Stimulated activated CD4-positive, alpha-beta T cell treated with anti-CD3 and anti-CD28 coated beads, Interleukin-12 subunit alpha, Interleukin-12 subunit beta, amount 100 ng/mL, for 48 hours (primary cell): ENCODE results near the gene METTL3.
A peak's percentile ranks its signal among the peaks of the same experiment; 100 is the strongest.
"Not testable (repeated sequence)": the region's sequence is repeated elsewhere in the genome, so short reads cannot be mapped to it uniquely, and the experiment has no call there.

Source experiments
- DNase-seq, 3 donors: peaks; one replicate each; pipeline ENCODE4 v3.0.0-alpha.2; 2020; ENCODE audit warnings: low read depth in 2 of 3, low spot score in 1 of 3

METTL3 gene

DNA sequence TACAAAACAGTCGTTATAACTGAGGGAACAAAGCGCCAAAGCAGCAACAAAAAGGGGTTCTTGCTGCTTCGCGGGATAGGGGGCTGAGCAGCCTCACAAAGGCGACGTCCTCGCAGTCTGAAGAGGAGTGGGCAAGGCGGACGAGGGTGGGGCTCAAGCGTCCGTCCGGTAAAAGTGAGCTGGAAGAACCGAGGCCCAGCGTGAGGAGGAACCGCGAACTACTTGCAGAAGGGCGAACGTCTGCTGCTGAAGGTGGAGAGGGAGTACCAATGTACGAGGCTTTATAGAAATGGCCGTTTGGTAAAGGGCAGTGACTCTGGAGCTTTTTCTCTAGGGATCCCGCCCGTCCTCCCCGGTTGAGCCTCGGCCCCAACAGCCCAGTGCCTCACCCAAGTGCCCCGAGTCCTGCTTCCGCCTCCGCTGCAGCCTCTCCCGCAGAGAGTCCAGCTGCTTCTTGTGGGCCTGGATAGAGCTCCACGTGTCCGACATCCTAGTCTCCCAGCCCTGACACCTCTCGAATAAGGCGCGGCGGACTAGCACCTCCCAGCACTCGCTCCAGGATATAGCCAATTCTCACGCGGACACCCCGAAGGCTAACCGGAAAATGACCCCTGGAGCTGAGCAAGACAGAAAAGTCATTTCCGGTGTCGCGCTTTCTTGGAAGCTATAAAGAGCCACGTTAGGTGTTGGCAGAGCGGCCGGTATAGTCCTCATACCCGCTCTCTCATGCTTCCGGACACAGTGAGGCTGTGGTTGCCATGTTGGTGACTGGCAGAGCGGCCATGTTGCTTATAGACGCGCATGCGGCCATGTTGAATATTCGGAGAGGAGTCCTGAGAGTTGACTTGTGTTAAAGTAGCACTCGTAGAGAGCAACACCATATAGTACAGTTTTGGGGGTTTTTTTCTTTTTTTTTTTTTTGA is at the start of gene METTL3:
Gene METTL3, minus strand, starts transcription at position 606 of the 923 bp plus-strand sequence. Its CDS starts 117 bp downstream, at position 489.
- peak; percentile 85 to 90 (median 87) for DNase-seq

DNA sequence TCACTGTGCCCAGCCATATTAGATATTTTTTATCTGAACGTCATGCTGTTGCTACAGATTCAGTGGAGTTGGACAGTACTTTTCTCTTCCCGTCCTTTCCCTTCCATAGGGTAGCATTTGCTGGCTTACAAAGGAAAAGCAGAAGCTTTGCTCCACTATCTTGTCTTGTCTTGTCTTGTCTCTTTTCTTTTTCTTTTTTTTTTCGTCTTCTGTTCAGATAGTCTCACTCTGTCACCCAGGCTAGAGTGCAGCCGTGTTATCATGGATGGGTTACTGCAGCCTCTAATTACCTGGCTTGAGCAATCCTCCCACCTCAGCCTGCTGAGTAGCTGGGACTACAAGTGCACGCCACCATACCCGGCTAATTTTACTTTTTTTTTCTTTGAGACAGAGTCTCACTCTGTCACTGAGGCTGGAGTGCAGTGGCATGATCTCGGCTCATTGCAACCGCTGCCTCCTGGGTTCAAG is 47.6 kb upstream of the METTL3 start:
- no peak for DNase-seq

DNA sequence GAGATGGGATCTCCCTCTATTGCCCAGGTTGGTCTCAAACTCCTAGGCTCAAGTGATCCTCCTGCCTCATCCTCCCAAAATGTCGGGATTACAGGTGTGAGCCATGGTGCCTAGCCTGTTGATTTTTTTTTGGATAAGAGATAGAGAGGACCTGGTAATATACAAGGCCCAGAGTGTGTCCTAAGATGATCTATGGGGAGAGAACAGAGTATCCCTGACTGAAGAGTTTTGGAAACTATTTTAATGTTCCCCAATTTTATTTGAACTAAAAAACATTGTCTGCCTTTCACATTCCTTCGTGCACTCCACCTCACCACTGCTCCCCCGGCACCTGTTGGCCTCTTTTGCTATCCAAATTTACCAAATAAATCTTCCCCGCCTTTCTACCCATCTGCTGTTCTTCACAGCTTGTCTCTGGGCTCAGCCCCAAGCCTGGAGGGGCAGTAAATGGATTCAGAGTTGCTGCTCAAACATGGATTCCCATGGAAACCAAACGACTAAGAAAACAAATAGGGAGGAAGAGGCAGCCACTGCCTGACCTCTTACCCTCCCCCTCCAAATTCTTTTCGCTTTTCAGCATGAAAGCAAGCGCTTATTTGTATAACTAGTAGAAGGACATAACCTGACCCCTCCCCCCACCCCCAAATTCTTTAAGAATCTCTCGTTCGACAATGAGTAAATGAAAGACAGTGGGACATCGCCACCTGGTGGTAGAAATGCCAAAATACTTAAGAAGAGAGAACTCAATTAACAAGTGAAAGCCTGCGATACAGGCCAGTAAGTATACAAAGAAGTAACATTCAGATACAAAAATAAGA is 46.2 kb upstream of the METTL3 start:
- peak; percentile 28 to 90 (median 60) for DNase-seq

DNA sequence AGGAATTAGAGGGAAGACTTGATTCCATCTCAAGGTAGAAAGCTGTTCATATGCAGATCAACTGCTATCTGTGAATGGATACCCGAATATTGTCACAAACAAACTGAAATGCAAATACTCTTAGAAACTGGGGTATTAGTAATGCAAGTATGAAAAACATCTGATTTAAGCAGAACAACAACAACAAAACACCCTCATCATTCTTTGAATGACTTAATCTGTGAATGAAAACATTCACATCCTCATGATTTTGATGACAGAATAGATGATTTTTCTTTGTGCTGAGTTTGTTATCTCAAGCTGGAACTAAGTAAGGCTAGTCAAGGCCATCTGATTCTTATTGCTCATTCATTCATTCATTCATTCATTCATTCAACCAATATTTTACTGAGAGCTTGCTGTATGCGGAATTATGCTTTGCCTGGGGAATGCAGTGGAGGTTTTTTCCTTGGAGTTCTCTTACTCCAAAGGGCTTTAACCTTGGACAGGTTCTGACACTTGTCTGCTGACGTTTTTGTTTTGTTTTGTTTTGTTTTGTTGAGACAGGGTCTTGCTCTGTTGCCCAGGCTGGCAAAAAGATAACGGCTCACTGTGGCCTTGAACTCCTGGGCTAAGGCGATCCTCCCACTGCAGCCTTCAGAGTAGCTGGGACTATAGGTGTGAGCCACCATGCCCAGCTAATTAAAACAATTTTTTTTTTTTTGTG is 45.4 kb upstream of the METTL3 start:
- no peak for DNase-seq

DNA sequence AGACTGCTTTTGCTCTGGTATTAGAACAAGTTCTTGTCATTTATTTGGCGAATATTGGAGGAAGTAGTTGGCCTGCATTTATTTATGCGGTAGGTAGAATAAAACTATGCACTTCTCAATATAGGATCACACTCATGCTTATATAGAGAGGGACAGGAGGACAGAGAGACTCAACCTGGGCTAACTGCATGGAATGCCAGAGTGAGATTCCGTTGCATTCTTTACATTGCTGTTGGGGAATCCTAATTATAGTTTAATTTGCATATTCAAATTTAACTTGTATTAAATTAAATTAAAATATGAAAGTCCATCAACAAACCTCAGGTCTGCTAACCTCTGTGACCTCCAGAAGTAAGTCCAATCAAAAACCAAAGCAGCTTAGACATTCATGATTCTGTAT is 42.1 kb upstream of the METTL3 start:
- DNase-seq, result no peak

DNA sequence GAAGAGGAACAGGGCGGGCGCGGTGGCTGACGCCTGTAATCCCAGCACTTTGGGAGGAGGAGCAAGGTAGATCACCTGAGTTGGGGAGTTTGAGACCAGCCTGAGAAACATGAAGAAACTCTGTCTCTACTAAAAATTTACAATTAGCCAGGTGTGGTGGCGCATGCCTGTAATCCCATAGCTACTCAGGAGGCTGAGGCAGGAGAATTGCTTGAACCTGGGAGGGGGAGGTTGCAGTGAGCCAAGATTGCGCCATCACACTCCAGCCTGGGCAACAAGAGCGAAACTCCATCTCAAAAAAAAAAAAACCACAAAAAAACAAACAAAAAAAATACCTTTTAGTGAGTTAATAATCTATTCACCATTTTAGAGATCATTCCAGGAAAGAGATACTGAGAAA is 33.4 kb upstream of the METTL3 start:
- not testable (repeated sequence) for DNase-seq

DNA sequence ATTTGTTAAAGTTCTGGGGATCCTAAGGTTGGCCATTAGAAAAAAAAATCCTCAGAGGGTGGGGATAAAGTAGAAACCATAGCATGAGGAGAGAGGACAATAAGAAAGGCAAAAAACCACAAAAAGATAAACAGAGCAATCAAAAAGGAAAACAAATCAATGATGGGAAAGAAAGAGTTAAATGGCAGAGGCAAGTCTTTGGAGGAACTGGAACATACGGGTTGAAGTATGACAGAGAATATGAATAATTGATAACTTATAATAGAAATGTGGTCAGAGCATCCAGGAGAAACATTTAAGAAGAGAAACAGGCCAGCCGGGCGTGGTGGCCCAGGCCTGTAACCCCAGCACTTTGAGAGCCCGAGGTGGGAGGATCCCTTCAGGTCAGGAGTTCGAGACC is 32.8 kb upstream of the METTL3 start:
- DNase-seq, result no peak

DNA sequence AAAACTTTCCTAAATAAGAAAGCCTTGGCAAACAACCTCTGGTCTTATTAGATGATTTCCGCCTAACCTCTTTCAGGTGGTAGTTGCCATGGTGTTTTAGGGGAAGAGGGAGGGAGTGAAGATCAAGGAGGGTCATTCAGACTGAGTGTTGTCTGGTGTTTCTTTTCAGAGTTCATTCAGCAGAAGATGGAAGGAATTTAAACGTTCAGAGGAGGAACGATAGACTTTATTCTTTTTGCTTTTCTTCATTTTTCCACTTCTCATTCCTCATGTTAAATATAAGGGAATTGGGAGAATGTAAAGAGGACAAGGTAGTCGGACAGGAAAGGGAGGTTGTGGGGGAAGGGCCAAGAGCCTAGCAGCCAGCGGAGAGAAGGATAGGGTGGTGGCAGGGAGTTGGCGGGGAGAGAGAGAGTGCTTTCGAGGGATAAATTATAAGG is 32.4 kb upstream of the METTL3 start:
- no peak for DNase-seq

DNA sequence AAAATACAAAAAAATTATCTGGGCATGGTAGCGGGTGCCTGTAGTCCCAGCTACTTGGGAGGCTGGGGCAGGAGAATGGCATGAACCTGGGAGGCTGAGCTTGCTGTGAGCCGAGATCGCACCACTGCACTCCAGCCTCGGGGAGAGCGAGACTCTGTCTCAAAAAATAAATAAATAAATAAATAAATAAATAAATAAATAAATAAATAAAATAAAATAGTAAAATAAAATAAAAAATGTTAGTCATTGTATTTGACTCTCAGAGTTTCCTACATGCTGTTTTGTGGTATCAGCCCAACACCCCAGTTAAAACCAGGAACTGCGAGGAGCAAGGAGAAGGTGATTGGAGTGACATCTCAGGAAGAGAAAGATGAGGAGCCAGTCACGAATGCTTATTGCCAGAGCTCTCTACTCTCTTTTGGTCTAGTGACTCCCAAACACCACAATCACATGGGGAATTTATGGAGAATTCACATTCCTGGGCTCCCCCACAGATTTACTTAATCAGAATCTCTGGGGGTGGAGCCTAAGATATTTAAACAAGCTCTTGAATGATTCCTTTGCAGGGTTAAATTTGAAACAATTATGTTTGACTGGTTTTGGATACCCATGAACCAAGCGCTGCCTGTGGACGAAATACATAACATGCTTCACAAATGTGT is 30.4 kb upstream of the METTL3 start:
- DNase-seq, result no peak

DNA sequence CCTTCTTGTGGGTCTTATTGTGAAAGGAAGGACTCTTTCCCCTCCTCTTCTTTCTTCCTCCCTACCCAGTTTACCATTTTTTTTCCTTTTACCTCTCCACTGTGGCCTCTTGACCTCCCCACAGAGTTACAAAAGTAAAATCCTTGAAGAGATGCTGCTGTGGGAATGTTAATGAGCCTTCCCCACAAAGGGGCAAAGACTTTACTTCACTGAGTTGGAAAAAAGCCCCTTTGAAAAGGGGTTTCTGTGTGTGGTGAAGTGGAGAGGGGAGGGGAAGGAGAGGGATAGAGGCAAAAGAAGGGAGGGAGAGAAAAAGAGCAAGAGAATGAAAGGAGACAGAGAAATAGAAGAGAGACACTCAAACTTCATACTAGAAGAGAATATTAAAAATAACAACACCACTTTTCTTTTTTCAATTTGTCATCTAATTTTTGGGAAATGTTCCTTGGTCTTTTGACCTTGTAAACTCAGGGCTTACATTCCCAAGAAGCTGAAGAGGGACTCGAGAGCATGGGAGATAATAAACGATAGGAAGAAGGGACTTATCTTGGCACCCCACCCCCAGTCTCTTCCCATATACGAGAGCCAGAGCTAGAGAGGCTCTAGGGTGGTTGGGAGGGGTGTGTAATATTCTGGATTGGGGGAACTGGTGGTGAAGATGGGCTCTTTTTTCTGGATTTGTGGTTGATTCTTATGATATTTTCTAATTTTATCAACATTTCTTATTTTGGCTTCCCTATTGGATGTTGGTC is 28.2 kb upstream of the METTL3 start:
- DNase-seq, result no peak

DNA sequence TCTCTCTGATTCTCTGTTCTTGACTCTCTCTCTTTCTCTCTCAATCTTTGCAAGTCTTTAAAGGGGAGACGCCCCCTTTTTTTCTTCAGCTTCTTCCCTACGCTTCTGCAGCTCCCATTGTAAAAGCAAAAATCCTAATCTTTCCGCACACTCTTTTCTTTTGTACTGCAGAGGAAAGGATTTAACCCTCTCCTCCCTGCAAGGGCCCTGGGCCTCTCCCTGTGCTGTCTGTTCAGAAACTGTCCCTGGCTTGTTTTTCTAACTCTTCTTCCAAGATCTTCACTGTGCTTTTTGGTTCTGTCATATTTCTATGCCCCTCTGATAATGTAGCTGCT is 25.9 kb upstream of the METTL3 start:
- DNase-seq, result no peak

DNA sequence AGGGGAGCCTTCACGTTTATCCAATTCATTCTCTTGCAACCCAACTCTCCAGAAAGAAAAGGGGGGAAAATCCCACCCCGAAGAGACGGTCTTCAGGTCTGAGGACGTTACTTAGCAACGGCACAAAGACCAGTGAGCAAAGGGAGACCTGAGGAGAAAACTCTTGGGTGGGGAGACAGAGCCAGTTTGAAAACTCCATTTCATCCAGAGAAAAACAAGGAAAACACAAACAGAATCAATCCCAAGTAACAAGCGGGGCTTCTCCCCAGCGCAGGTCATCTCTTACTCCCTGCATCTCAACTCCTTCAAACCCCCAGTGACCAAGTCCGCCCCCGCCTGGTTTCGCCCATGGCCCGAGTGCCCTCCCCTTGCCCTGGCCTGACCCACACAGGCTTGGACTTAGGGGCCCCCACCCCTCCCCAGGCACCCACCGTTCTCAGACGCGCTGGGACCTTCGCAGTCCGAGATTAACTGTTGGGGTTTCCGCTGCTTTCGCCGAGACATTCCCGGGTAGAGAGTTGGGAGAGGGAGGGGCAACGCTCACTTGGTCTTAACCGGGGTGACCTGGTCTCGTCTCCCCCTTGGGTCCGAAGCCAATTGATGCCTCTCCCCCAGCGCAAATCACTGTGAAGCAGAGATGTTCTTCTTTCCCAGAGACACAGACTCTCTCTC is 25.4 kb upstream of the METTL3 start:
- DNase-seq, result no peak

DNA sequence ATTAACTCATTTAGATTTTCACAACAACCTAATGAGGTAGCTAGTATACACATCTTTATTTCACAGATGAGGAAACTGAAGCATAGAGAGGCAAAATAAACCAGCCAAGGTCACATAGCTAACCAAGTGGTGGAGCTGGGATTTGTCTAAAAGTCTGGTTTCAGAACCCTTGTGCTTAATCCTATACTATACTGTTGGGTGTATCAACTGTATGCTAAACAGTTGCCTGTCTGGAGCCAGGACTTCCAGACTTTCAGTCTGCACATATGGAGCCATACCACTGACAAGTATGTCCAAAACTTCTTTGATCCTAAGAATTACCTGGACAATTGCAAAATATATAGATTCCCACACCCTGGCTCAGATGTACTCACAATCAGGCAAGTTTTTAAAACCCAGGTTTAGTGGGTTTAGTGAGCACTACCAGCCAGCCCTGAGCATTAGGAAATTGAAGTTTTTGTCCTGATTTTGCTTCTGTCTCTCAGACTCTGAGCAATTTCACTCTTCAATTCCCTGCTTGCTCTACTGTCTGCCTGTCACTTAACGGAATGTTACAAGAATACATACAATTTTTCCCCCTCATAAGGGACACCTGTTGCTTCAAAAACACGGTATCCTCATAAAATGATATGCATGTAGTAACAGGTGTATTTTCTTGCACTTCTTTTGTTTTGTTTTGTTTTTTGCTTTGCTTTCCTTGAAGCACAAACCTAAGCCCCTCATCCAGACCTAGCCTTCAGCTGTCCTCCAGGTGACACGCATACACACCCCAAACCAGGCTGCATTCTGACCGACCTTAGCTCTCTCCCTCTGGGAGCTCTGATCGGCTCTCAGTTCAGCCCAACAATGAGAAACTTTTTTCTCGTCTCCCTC is 24.6 kb upstream of the METTL3 start:
- no peak for DNase-seq

DNA sequence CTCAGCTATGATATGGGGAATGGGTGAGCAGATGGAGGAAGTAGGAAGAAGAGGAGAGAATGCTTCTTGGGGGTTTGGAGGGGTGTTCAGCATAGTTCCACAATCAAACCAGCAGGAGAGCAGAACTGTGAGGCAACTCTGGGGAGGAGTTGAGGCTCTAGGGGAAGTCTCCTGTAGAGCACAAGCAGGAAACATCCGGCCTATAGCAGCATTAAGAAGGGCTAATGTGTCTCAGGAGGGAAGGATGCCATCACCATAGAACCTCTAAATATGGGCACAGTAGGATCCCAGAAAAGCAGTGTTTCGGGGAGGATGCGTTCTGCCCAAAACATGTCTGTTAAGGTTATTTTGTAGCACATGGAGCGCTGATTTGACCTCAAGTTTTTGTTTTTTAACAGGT is 23.4 kb upstream of the METTL3 start:
- no peak for DNase-seq

DNA sequence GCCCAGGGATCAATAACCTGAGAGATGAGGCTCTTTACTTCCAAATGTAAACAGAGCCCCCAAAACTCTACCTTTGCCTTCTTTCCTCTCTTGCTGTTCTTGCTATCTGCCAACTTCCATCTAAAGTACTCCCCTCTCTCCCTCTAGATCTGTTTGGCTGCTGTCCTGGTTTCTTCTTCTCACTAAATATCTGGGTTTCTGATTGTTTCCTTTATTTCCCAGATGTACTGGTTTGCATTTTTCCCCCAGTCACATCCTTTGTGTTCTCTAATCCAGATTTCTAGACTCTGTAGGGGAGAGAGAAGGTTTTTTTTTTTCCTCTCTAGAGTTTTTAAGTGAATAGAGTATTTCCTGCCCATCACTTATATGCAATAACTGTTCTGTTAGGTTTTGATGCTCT is 22.2 kb upstream of the METTL3 start:
- DNase-seq, result no peak

DNA sequence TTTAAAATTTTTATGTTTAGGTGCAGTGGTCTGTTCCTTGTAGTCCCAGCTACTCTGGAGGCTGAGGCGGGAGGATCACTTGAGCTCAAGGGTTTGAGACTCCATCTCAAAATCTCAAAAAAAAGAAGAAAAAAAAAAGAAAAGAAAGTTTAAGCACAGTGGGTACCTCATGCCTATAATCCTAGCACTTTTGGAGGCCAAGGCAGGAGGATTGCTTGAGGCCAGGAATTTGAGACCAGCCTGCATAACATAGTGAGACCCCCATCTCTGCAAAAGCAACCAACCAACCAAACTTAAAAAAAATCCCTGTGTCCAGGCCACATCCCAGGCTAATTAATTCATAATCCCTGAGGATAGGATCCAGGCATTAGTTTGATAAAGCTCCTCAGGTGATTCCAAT is 18.4 kb upstream of the METTL3 start:
- DNase-seq, result no peak

DNA sequence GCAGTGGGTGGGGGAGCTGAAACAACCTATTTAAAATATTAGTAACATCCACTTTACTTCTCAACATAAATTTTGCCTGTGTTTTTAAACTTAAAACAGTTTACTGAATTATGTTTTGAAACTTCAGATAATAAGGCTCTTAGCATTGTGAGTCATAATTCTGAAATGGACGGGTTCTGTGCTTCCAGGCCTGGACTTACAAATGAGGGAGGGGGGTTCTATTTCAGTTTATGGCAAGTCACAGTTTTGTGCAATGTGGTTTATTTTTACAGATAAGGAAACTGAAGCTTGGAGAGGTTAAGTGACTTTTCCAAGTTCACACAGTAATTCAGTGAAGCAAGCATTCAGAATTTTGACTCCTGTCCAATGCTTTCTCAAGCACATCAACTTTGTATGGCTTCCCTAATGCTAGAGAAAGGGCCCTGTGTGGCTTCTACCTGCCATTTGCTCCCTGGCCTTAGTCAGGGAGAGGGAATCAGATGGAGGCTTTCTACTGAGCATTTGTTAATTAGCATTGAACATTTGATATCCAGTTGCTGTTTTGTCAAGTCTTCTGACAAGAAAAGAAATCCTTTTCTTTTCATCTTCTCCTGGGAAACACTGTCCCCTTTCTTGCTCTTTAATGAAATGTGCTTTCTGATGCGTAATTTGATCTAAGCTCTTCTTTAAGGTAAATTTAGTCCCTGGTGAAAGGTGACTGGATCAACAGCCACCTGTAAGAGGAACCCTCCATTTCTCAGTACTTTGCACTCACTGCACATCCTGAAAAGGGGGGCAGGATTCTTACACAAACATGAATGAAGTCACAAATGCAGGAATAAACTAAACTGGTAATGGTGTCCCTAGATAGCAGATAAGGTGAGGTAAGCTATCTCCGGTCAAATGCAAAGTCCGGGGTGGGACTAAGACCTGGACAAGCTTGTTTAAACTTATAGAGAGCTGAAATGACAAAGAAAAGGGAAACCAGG is 17.5 kb upstream of the METTL3 start:
- DNase-seq, result no peak

DNA sequence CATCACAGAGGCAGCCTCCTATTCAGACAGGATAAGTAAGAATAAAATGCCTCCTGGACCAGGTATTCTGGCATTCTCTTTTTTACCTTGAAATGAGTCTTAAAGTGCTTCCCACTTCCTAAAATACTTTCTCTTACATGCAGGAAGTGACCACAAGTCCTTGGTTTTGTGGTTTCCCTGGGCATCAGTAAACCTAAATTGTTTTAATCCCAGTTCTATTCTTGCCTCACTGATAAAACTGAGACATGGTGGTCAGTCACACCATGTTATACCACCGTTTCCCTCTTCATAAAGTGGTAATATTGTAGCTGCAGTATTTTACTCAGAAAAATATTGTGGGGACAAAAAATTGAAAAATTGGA is 16.2 kb upstream of the METTL3 start:
- no peak for DNase-seq
